ENCODE results near the gene BEST3.

The BEST3 gene

DNA sequence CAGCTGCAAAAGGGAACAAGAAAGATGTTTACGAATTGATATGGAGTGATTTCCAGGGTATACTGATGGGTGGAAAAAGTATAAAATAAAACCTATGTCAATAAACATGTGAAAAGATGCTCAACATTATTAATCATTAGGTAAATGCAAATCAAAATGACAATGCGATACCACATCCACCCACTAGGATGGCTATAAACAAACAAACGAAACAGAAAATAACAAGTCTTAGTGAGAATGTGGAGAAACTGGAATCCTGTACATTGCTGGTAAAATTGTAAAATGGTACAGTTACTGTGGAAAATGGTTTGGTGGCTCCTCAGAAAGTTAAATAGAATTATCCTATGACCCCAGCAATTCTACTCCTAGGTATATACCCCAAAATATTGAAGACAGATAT is 9.5 kb upstream of the BEST3 start:
- in situ Hi-C loops (cut with HindIII; ENCODE audit: low pct_unique_long_range_greater_than_20kb, low sequenced_read_pairs) = no loop called here
- TF ChIP-seq JUND (IDR thresholded peaks at IDR 0.05; ENCODE audit: low read depth) = no peak
- no peak for DNase-seq (ENCODE audit: low read depth in 1 of 2, low spot score in 1 of 2)

DNA sequence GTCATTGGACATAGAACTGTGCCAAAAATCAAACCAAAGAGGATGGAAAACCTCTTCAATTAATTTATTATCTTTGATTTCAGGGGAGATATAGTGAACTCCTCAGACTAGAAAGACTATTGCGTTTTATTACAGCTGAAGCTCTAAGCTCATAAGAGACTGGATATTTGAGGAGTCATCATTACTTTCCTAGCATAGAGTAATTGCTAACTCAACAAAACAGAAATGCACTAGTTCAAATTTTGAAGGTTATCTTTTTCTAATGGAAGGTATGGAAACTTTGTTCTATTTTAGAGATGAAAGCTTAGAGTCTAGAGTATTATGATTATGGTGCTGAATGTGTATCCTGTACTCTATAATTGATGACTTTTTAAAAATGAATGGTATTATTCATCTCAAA is 5.3 kb upstream of the BEST3 start:
- TF ChIP-seq JUND (IDR thresholded peaks at IDR 0.05; ENCODE audit: low read depth) = no peak
- in situ Hi-C loops (cut with HindIII; ENCODE audit: low pct_unique_long_range_greater_than_20kb, low sequenced_read_pairs) = no loop called here

DNA sequence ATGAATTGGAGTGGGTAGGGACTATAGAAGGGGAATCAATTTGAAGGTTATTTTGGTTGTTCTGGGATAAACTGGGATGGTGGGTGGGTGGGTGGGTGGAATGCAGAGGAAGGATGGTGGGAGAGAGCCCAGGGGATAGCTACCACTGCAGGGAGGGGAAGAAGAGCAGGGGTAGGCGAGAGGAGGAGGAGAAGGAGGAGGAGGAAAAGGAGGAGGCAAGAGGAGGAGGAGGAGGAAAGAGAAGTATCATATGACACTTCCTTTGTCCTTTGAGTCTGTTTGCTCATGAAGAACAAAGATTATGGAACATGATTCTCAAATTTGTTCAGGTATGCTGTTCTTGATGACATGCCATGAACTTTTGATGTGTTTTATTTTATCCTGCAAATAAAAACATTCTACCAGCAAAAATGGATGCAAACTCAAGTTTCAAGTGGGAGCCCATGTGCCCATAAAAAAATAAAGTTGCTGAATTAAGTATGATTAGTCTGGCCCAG is 4.1 kb upstream of the BEST3 start:
- TF ChIP-seq JUND (IDR thresholded peaks at IDR 0.05; ENCODE audit: low read depth) = no peak
- in situ Hi-C loops (cut with HindIII; ENCODE audit: low pct_unique_long_range_greater_than_20kb, low sequenced_read_pairs) = no loop called here
- DNase-seq (ENCODE audit: low read depth in 1 of 2, low spot score in 1 of 2) = peak in 1 of 2 experiments; percentile 41

More for the DNA sequence above, 5.3 kb upstream of the BEST3 start:
- no peak for DNase-seq (ENCODE audit: low read depth in 1 of 2, low spot score in 1 of 2)

DNA sequence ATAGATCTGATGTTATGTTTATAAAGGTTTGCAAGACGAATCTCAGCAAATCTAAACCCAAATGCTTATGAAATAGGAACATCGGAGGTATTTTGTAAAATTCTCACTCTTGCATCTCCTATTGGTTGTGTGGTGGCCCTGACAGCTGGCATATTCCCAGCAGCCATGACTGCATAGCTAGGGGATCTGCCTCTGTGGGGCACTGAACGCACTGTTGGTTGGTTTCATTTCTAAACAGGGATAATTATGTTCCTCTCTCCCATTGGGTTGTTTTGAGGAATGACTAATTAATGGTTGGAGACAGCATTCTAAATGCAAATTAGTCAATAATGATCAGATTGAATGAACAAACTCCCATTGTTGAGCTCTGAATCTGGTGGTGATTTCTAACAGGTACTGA is 2.7 kb upstream of the BEST3 start:
- DNase-seq (ENCODE audit: low read depth in 1 of 2, low spot score in 1 of 2) = no peak
- in situ Hi-C loops (cut with HindIII; ENCODE audit: low pct_unique_long_range_greater_than_20kb, low sequenced_read_pairs) = no loop called here
- no peak for TF ChIP-seq JUND (IDR thresholded peaks at IDR 0.05; ENCODE audit: low read depth)

DNA sequence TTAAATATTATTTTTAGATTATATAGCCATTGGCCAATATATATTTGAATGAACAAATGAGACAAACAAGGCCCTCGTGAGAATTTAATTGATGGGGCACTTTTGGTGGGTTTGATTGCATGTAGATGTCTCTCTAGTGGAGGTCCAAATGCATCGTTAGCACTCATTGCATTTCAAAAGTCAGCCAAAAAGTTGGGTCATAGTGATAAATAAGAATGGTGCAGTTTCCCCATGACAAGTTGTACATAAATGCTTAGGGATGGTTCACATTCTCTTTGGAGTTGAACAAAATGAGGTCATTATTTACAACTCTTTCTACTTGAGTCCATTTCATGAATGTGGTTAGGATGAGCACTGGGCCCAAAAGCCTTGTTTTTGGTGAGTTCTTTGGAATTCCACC is 1.0 kb downstream of the BEST3 start:
- no peak for TF ChIP-seq JUND (IDR thresholded peaks at IDR 0.05; ENCODE audit: low read depth)
- DNase-seq (ENCODE audit: low read depth in 1 of 2, low spot score in 1 of 2) = no peak
- in situ Hi-C loops (cut with HindIII; ENCODE audit: low pct_unique_long_range_greater_than_20kb, low sequenced_read_pairs) = no loop called here

DNA sequence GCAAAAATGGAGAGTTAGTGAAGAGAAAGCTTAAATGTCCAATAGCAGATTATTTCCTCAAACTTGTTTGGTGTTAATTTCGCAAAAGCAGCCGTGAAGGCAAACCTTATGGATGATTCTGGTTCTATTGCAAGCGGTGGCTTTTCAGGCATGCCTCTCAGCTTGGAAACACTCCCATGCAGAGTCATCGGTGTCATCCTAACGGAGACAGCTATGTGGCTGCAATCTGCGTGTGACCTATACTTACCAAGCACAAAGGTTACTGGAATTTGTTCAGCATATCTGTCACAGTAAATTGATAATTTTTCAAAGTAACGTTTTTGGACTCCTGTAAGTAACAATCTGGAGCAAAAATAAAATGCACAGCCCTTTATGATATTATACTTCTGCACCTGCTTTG is 5.0 kb downstream of the BEST3 start:
- no peak for TF ChIP-seq JUND (IDR thresholded peaks at IDR 0.05; ENCODE audit: low read depth)
- in situ Hi-C loops (cut with HindIII; ENCODE audit: low pct_unique_long_range_greater_than_20kb, low sequenced_read_pairs) = no loop called here
- DNase-seq (ENCODE audit: low read depth in 1 of 2, low spot score in 1 of 2) = no peak

DNA sequence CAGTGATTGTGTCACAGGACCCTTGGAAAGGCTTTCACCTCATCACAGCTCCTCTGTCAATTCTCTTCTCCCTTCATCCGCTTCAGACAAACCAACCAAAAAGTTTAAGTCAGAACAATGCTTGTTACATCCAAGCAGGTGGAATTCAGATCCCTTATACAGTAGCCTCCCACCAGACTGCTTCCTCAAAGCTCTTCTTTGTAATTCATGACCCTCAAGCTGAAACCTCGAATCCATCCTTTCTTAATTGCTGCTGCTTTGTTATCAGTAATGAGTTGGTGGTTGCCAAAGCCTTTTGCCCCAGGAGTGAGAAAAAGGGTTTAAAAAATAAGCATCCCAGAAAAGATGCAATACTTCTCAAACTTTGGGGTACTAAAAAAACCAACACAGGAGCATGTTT is 9.5 kb downstream of the BEST3 start:
- no peak for TF ChIP-seq JUND (IDR thresholded peaks at IDR 0.05; ENCODE audit: low read depth)
- in situ Hi-C loops (cut with HindIII; ENCODE audit: low pct_unique_long_range_greater_than_20kb, low sequenced_read_pairs) = no loop called here

DNA sequence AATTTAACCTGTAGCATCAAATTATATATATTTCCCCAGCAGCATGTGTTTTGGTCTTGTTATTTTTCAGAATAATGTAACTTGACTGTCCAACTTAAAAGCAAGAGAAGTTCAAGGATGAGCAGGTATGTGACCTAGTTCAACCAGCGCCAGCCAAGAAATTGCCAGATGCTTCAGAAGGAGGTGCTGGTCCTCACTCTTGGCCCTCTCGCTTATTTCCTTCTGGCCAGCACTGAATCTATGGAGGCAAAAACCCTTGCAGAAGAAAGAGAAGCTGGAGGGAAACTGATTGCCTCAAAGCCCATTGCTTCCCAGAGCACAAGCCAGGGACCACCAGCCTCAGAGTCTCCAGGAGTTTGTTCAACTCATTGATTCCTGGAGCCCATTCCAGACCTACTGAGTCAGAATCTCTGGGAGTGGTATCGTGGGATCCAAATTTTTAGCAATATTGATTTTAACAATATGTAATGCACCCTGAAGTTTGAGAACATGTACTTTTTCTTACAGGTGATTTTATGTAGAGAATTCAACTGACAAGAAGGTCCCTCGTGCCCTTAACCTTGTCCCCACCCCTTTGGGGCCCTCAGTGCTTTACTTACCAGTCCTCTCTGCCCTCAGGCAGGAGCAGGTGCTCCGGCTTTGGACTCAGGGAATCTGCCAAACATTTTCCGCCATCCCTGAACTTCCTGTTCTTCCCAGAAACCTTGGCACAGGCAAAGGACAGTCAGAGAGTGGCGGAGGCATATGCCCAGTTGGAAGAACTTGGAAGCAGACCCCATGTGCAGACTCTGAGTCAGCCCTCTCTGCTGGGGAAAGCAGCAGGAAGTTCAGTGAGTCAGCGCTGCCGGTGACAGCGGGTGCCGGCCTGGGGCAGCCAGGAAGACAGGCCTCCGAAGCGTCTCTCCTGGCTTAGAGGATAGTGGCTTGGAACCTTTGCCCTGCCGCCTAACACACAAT is 10.4 kb downstream of the BEST3 start:
- in situ Hi-C loops (cut with HindIII; ENCODE audit: low pct_unique_long_range_greater_than_20kb, low sequenced_read_pairs) = no loop called here
- DNase-seq (ENCODE audit: low read depth in 1 of 2, low spot score in 1 of 2) = peak in 1 of 2 experiments; percentile 57
- no peak for TF ChIP-seq JUND (IDR thresholded peaks at IDR 0.05; ENCODE audit: low read depth)

More for the DNA sequence above, 9.5 kb downstream of the BEST3 start:
- DNase-seq (ENCODE audit: low read depth in 1 of 2, low spot score in 1 of 2) = no peak

DNA sequence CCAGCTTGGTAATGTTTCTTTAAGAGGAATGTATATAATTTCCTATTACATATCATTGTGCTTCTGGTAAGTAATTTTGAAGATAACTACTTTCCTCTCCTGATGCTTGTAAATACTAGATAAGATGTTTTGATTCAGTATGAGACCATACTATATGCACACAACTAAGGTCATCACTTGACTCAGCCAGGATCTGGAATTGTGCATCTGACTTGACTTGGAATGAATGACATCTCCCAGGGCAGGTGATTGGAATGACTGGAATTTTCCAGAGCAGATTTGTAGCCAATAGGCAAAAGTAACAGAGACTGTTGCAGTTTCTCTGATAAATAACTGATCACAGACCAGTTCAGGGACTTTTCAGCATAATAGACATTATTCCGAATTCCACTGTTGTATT is 11.1 kb downstream of the BEST3 start:
- DNase-seq (ENCODE audit: low read depth in 1 of 2, low spot score in 1 of 2) = peak in 1 of 2 experiments; percentile 23
- in situ Hi-C loops (cut with HindIII; ENCODE audit: low pct_unique_long_range_greater_than_20kb, low sequenced_read_pairs) = no loop called here
- no peak for TF ChIP-seq JUND (IDR thresholded peaks at IDR 0.05; ENCODE audit: low read depth)

DNA sequence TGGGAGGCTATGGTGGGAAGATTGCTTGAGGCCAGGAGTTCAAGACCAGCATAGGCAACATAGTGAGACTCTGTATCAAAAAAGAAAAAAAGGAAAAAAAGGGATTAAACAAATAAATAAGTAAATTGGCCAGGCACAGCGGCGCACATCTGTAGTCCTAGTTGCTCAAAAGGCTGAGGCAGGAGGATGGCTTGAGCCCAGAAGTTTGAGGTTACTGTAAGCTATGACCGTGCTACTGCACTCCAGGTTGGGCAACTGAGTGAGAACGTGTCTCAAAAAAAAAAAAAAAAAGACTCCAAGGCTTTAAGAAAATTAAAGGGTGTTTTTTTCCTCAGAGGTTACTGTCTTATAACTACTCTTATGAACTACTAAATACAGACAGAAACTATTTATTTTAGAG is 11.7 kb downstream of the BEST3 start:
- TF ChIP-seq JUND (IDR thresholded peaks at IDR 0.05; ENCODE audit: low read depth) = no peak
- in situ Hi-C loops (cut with HindIII; ENCODE audit: low pct_unique_long_range_greater_than_20kb, low sequenced_read_pairs) = no loop called here
- no peak for DNase-seq (ENCODE audit: low read depth in 1 of 2, low spot score in 1 of 2)

DNA sequence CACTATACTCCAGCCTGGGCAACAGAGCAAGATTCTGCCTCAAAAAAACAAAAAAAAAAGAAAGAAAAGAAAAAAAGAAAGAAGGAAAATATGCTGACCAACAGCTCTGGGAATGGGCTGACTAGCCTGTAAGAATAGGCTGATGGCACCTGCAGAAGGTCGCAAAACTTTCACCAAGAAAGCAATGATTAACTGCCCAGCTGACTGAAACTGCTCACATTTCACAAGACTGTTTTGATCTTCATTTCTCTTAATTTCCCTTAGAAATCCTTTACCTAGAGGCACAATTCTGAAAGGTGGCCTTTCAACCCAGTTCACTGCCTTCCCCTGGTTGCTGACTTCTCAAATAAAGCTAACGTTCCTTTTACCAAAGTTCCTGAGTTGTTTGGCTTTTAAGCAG is 12.4 kb downstream of the BEST3 start:
- no peak for DNase-seq (ENCODE audit: low read depth in 1 of 2, low spot score in 1 of 2)
- no peak for TF ChIP-seq JUND (IDR thresholded peaks at IDR 0.05; ENCODE audit: low read depth)
- in situ Hi-C loops (cut with HindIII; ENCODE audit: low pct_unique_long_range_greater_than_20kb, low sequenced_read_pairs) = no loop called here

DNA sequence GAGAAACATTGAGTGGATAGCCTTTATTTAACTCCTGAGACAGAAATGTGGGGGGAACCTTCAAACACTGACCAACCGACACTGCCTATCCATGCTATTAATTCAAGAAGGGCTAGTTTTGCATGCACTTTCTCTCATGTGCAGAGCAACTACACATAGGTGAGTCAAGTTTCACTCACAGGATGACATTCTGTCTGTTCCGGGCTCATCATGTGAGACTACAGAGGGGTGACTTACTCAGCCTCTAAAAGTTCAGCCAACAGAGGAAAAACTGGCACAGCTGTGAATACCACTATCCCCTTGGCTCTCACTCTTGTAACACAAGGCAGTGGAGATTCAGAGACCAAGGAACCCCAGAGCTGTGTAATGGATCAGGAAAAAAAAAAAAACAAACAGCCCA is 13.3 kb downstream of the BEST3 start:
- DNase-seq (ENCODE audit: low read depth in 1 of 2, low spot score in 1 of 2) = no peak
- in situ Hi-C loops (cut with HindIII; ENCODE audit: low pct_unique_long_range_greater_than_20kb, low sequenced_read_pairs) = no loop called here
- no peak for TF ChIP-seq JUND (IDR thresholded peaks at IDR 0.05; ENCODE audit: low read depth)

DNA sequence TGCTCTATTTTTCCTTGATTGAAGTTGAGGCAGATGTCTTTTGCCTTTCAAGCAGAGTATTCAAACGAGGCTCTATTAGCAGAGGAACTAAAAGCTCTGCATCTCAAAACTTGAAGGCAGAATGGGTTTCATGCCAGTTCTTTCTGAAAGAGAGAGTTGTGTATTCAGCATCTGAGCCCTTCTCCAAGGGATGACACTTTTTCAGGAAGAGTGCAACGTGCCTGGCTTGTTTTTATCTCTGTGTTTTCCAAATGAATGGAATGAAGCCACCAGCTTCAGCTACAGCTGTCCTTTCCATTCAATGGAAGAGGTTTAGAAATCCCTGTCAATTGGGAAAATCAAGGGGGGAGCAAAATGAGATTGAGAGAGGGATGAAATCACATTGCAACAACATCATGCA is 14.6 kb downstream of the BEST3 start:
- no peak for TF ChIP-seq JUND (IDR thresholded peaks at IDR 0.05; ENCODE audit: low read depth)
- no peak for DNase-seq (ENCODE audit: low read depth in 1 of 2, low spot score in 1 of 2)
- in situ Hi-C loops (cut with HindIII; ENCODE audit: low pct_unique_long_range_greater_than_20kb, low sequenced_read_pairs) = no loop called here
